AG09309 (cell line): ENCODE results near the gene ADIPOQ.
"Not testable (repeated sequence)": the region's sequence is repeated elsewhere in the genome, so short reads cannot be mapped to it uniquely, and the experiment has no call there.

ENCODE experiments used
- DNase-seq: peaks from one replicate; pipeline ENCODE4 v3.0.0-alpha.2; 2010; ENCODE audit warnings: low read depth
- H3K4me3 ChIP-seq: 2 replicates; pipeline ENCODE4 v1.5.1; 2011; ENCODE audit warnings: mild to moderate bottlenecking, low read depth, low read length, moderate library complexity; ENCODE audit not compliant: control insufficient read depth
- TF ChIP-seq, protein P1 (sequence below): IDR thresholded peaks from 2 replicates; pipeline ENCODE4 v1.5.1; 2011; ENCODE audit warnings: mild to moderate bottlenecking, low read depth, low read length, inconsistent platforms; ENCODE audit not compliant: insufficient read depth, control insufficient read depth; ENCODE audit errors: missing control alignments

The ADIPOQ gene

GRCh38 chr3:186821429-186822387 lies 20.8 kb upstream of the ADIPOQ start:
- TF ChIP-seq, protein P1, sequence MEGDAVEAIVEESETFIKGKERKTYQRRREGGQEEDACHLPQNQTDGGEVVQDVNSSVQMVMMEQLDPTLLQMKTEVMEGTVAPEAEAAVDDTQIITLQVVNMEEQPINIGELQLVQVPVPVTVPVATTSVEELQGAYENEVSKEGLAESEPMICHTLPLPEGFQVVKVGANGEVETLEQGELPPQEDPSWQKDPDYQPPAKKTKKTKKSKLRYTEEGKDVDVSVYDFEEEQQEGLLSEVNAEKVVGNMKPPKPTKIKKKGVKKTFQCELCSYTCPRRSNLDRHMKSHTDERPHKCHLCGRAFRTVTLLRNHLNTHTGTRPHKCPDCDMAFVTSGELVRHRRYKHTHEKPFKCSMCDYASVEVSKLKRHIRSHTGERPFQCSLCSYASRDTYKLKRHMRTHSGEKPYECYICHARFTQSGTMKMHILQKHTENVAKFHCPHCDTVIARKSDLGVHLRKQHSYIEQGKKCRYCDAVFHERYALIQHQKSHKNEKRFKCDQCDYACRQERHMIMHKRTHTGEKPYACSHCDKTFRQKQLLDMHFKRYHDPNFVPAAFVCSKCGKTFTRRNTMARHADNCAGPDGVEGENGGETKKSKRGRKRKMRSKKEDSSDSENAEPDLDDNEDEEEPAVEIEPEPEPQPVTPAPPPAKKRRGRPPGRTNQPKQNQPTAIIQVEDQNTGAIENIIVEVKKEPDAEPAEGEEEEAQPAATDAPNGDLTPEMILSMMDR: peak; percentile 67
- peak; percentile 14 for DNase-seq
- no peak overlapping the region for H3K4me3 ChIP-seq

DNA sequence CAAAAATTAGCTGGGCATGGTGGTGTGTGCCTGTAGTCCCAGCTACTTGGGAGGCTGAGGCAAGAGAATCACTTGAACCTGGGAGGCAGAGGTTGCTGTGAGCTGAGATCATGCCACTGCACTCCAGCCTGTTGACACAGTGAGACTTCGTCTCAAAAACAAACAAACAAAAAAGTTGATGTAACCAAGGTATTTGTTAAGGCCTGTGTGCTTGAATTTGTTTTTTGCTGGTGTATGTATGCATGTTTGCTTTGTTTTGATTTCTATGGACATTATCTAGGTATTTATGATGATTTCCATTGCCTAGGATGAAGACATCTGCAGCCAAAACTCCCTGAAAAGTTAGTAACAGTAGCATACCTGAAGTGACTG lies 20.1 kb upstream of the ADIPOQ start:
- DNase-seq, H3K4me3 ChIP-seq: not testable (repeated sequence)

- TF ChIP-seq, protein P1: no peak
- H3K4me3 ChIP-seq: no peak overlapping the region
- no peak for DNase-seq
Observed at GRCh38 chr3:186823386-186823785, 19.1 kb upstream of the ADIPOQ start.

DNA sequence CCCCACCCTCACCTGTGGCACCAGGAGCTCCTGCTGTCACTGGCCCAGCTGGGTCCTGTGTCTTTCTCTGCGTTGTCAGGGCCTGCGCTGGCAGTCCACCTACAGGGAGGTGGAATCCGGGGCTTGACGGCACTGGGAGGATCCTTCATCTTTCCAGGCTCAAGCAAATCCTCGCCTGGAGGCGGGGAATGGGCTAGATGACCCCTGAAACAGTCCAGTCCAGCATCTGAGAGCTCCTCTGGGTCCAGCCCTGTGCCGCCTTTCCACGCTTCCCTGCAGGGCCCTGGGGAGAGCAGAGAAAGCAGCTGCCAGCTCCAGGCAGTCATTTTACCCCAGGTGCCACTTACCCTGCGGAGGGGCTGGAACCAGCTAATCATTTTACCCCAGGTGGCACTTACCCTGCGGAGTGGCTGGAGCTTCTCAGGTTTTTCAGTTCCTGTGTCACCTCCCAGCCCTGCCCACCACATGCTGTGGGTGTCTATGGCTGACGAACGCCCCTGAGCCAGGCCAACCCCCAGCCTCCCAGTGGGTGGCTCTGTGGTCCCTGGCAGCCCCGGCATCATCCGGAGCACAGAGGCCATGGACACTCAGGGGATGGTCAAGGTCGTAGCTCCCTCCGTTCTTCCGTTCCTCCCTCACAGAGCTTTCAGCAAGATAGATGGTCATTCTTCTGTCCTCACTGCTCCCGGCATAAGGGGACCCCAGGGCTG lies 17.9 kb upstream of the ADIPOQ start:
- DNase-seq: no peak
- no peak overlapping the region for H3K4me3 ChIP-seq

GRCh38 chr3:186825294-186825821 lies 17.2 kb upstream of the ADIPOQ start:
- peak overlapping the region; percentile 4 for H3K4me3 ChIP-seq
- TF ChIP-seq, protein P1: no peak
- peak; percentile 14 for DNase-seq

More for the DNA sequence above, 17.9 kb upstream of the ADIPOQ start:
- TF ChIP-seq, protein P1: no peak

DNA sequence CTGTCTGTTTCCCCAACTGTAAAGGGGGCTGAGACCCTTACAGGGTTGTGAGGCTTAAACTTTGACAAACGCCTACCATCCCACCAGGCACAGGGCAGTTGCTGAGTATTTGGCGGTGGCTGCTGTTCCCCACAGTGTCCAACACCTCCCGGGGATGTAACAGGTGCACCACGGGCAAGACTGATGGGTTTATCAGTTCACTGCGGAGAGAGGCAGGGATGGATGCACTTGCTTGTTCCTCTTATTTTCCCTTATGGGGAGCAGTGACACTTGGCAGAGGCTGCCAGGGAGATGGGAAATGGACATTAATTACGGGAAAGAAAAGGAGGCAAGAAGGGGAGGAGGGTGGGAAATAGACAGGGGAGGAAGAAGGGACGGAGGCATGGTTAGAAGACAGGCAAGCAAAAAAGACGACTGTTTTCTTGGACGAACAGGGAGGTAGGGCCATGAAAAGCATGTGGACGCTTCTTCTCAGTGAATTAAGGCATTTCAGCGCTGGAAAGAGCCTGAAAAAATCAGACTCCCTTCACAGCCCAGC lies 16.6 kb upstream of the ADIPOQ start:
- no peak for DNase-seq
- H3K4me3 ChIP-seq: peak overlapping the region; percentile 4
- TF ChIP-seq, protein P1: no peak
